ENCODE data around the gene ORM1. TPM values are rescaled to one million over a fixed set of nuclear protein-coding genes. Genes with fewer than 3 reads are reported as not detected.

The ORM1 gene
- total RNA-seq: not detected in 2 replicates

GRCh38 chr9:114322831-114323531 is at the start of gene ORM1:
Gene ORM1, plus strand, starts transcription at chr9:114323098. Its CDS starts 36 bp downstream, at chr9:114323134.

DNA sequence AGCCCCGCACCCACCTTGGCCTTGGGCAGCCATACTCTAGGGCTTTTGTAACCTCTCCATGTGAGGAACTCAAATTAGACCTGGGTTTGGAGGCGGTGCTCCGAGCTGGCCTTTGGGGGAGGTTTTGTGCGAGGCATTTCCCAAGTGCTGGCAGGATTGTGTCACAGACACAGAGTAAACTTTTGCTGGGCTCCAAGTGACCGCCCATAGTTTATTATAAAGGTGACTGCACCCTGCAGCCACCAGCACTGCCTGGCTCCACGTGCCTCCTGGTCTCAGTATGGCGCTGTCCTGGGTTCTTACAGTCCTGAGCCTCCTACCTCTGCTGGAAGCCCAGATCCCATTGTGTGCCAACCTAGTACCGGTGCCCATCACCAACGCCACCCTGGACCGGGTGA is 6.7 kb downstream of the ORM1 start, which contains the start of gene ORM2:
TSS of gene ORM2 (plus strand) at position 245 of the 398 bp plus-strand sequence. CDS start at position 281, 36 bp downstream.

Other genes starting within 250 kb of the ORM1 start
- 0.16 and 0.86 TPM in 2 replicates for gene AMBP, start 244.8 kb upstream of the ORM1 start, total RNA-seq
- gene KIF12, start 223.8 kb upstream of the ORM1 start, total RNA-seq: not detected in 2 replicates
- gene COL27A1, start 167.6 kb upstream of the ORM1 start, total RNA-seq: 2.0 and 3.5 TPM in 2 replicates
- gene ORM2, start 6.8 kb downstream of the ORM1 start, total RNA-seq: not detected in 2 replicates
- gene AKNA, start 64.9 kb downstream of the ORM1 start, total RNA-seq: 4.3 and 7.6 TPM in 2 replicates
- gene WHRN, start 182.4 kb downstream of the ORM1 start, total RNA-seq: 1.4 and 1.5 TPM in 2 replicates